HG02623 (cell line): ENCODE data around the gene ECT2L.

ENCODE experiments used
- ATAC-seq: cut with Tn5 transposase; IDR thresholded peaks from one replicate; pipeline ENCODE4 v1.9.1; 2021; ENCODE audit warnings: moderate library complexity; ENCODE audit not compliant: unreplicated experiment

ECT2L gene

GRCh38 chr6:138803331-138803730 is 7.4 kb downstream of the ECT2L start:
- ATAC-seq, result no peak

DNA sequence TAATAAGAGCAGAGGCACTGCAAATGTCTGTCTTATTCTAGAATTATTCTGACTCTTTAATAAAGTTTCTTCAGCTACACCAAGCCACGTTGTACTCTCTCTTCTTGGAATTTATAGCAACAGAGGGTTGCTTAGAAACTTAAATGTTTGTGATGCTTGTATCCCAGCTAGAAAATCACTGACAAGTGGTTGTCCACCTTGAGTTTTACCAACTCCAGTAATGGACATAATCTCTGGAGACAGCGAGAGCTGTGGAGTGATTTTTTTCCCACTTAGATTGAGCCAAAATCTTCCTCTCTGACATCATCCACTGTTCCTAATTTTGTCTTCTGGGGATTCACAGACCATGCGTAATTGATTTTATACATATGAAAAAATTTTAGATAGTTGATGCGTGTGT is 8.0 kb downstream of the ECT2L start:
- ATAC-seq, result no peak

DNA sequence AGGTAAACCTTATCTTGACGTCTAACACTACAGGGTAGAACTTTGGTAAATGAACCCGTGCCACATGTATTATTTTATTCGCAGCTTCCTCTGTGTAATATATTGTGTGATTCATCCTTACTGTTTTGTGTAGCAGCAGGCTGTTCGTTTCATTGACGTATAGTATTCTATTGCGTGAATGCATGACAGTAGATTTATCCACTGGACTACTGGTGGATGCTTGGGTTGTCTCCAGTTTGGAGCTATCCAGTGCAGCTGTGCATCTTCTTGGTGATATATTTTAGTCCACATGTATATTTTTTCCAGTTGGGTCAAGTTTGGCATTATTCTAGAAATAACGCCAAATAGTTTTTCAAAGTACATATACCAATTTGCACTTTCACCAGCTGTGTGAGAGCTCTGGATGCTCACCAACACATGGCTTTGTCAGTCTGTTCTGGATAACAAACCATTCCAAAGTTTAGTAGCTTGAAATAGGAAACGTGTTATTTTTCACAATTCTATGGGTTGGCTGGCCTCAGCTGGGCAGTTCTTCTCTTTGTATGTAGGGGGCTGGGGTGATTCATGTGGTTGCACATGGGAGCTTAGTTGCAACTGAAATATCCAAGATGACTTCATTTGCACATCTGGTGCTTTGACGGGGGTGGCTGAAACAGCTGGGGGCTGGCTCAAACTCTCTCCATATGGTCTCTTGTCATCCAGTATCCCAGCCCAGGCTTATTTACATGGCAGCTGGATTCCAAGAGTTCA is 9.3 kb downstream of the ECT2L start:
- no peak for ATAC-seq

DNA sequence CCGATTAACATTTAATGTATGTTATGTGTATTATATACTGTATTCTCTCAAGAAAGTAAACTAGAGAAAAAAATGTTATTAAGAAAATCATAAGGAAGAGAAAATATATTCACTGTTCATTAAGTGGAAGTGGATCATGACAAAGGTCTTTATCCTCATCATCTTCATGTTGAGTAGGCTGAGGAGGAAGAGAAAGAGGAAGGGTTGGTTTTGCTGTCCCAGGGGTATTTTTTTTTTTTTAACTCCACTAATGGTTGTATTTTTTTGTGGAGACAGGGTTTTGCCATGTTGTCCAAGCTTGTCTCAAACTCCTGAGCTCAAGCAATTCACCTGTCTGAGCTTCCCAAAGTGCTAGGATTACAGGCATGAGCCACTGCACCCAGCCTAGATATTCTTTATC is 11.0 kb downstream of the ECT2L start:
- ATAC-seq, result no peak

- no peak for ATAC-seq
Observed at GRCh38 chr6:138809677-138810076, 13.8 kb downstream of the ECT2L start.

DNA sequence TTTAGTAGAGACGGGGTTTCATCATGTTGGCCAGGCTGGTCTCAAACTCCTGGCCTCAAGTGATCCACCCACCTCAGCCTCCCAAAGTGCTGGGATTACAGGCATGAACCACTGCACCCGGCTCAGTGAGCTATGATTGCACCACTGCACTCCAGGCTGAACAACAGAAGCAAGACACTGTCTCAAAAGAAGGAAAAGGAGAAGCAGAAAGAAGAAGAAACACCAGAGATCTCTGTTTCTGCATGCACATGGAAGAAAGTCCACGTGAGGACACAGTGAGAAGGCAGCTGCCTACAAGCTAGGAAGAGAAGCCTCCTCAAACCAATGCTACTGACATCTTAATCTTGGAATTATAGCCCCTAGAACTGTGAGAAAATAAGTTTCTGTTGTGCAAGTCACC is 16.0 kb downstream of the ECT2L start:
- ATAC-seq, result no peak

- no peak for ATAC-seq
Observed at GRCh38 chr6:138814179-138814834, 18.4 kb downstream of the ECT2L start.

- ATAC-seq, result no peak
Observed at GRCh38 chr6:138815221-138815620, 19.3 kb downstream of the ECT2L start.

- ATAC-seq, result peak; percentile 50
Observed at GRCh38 chr6:138815797-138816528, 20.1 kb downstream of the ECT2L start.

GRCh38 chr6:138817799-138818198 is 21.9 kb downstream of the ECT2L start:
- no peak for ATAC-seq

DNA sequence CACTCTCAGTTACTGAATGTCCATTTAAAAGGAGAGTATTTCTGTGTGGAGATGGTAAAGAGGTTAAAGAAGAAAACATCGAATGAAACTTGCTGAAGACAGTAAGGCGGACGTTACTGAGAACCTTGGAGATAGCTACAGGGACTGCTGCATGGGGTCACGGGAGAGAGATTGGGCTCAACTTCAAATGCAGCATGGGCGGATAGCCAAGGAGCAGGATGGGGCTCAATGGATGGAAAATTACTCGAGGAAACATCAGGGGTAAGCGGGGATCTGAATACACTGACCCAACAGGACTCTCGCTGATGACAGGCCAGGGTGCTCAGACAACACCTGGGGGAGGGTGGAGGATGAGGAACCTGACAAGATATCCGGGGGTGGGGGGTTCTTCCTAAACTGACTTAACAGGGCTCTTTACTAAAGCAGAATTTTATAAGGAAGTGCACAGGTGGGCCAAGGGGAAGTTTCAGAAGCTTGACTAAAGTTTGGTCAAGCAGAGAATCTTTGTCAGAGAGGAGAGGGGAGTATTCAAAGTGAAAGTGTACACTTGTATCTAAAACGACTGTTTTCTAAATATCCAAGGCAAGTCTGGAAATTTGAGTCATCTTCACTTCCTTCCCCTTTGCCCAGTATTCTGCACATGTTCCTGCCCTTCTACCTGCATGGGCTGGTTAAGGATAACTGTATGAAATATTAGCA is 22.8 kb downstream of the ECT2L start:
- ATAC-seq, result peak; percentile 71

GRCh38 chr6:138821519-138821918 is 25.6 kb downstream of the ECT2L start:
- no peak for ATAC-seq

- no peak for ATAC-seq
Observed at GRCh38 chr6:138824482-138825144, 28.7 kb downstream of the ECT2L start.

DNA sequence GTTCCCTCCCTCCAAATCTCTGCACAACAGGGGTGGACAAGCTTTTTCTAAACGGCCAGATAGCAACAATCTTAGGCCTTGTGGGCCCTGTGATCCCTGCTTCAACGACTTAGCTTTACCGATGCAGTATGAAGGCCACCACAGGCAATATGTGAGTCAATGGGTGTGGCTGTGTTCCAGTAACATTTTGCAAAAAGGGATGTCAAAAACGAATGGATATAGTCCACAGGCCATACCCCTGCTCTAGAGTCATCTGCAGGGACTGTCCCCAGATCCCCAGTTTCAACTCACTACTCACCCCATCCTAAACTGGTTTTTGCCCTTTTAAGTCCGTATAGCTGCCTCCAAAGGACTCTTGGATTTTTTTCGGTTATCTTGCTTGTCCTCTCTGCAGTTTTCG is 34.4 kb downstream of the ECT2L start:
- no peak for ATAC-seq

- ATAC-seq, result no peak
Observed at GRCh38 chr6:138832182-138832581, 36.3 kb downstream of the ECT2L start.

DNA sequence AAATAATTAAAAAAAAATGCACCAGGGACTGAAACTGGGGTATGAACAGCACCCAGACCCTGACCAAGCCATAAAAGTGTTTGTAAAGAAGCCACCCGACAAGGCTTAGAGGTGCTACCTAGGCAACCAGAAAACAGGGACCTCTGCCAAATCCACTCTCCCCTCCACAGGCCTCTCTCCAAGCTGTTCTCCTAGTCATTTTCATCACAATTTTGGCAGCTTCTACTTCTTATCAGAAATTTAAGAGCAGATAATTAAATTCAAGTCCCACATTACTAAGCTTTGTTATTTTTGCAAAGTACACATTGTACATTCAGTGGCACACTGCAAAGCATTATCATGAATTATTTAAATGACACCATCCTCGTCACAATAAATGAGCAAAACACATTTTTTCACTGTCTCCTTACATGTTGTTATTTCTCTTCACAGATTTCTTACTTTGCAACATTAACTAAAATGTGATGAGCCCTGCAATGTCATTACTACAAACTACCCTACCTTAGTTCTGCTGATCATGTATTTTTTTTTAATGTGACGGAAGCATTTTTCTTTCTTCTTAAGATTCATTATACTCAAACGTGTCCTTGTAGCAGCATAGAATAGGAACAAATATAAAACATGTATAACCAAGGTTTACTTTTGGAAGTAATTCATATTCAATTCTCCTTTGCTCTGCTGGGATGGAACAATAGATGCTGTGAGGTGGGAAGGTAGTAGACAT is 38.1 kb downstream of the ECT2L start:
- no peak for ATAC-seq

- no peak for ATAC-seq
Observed at GRCh38 chr6:138837246-138837645, 41.4 kb downstream of the ECT2L start.

- no peak for ATAC-seq
Observed at GRCh38 chr6:138844192-138844591, 48.3 kb downstream of the ECT2L start.

DNA sequence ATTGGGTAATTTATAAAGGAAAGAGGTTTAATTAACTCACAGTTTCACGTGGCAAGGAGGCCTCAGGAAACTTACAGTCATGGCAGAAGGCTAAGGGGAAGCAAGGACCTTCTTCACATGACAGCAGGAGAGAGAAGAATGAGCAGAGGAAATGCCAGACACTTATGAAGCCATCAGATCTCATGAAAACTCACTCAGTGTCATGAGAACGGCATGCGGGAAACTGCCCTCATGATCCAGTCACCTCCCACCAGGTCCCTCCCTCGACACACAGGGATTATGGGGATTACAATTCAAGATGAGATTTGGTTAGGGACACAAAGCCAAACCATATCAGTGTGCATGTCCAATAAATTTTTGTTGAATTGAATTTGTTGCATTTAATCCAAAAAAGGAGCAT is 52.0 kb downstream of the ECT2L start:
- no peak for ATAC-seq

GRCh38 chr6:138848461-138848860 is 52.6 kb downstream of the ECT2L start:
- ATAC-seq, result no peak
